ENCODE data around the gene TANGO2.

- TF ChIP-seq, protein P1, sequence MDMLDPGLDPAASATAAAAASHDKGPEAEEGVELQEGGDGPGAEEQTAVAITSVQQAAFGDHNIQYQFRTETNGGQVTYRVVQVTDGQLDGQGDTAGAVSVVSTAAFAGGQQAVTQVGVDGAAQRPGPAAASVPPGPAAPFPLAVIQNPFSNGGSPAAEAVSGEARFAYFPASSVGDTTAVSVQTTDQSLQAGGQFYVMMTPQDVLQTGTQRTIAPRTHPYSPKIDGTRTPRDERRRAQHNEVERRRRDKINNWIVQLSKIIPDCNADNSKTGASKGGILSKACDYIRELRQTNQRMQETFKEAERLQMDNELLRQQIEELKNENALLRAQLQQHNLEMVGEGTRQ (IDR thresholded peaks at IDR 0.05; ENCODE audit: borderline replicate concordance, low read depth, low read length), result no peak
- TF ChIP-seq TAF1 (IDR thresholded peaks at IDR 0.05; ENCODE audit: borderline replicate concordance, low read depth, low read length) (no peak), EZH2phosphoT487 (IDR thresholded peaks at IDR 0.05; ENCODE audit: borderline replicate concordance, low read depth) (no peak), POLR2AphosphoS5 (IDR thresholded peaks at IDR 0.05; ENCODE audit: low read depth, low read length) (no peak)
- TF ChIP-seq, protein P2, sequence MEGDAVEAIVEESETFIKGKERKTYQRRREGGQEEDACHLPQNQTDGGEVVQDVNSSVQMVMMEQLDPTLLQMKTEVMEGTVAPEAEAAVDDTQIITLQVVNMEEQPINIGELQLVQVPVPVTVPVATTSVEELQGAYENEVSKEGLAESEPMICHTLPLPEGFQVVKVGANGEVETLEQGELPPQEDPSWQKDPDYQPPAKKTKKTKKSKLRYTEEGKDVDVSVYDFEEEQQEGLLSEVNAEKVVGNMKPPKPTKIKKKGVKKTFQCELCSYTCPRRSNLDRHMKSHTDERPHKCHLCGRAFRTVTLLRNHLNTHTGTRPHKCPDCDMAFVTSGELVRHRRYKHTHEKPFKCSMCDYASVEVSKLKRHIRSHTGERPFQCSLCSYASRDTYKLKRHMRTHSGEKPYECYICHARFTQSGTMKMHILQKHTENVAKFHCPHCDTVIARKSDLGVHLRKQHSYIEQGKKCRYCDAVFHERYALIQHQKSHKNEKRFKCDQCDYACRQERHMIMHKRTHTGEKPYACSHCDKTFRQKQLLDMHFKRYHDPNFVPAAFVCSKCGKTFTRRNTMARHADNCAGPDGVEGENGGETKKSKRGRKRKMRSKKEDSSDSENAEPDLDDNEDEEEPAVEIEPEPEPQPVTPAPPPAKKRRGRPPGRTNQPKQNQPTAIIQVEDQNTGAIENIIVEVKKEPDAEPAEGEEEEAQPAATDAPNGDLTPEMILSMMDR (IDR thresholded peaks at IDR 0.05), result no peak
Measured at GRCh38 chr22:20099099-20099711, 78.3 kb downstream of the TANGO2 start.
